SJCRH30 (cell line): ENCODE results near the gene GTPBP10. TPM values are rescaled to one million over a fixed set of nuclear protein-coding genes. Genes with fewer than 3 reads are reported as not detected.

Experiments used
- DNase-seq, 2 experiments: peaks; one replicate each; pipeline ENCODE4 v3.0.0-alpha.2; 2015 to 2020
- H3K27ac ChIP-seq: fragments of 250-450 bp; sonication (Bioruptor Pico); 2 replicates; pipeline ENCODE4 v1.5.1; 2020; ENCODE audit warnings: mild to moderate bottlenecking, moderate library complexity
- H3K27me3 ChIP-seq: fragments of 250-450 bp; sonication (Bioruptor Pico); 2 replicates; pipeline ENCODE4 v1.5.1; 2020; ENCODE audit warnings: mild to moderate bottlenecking, moderate library complexity
- H3K36me3 ChIP-seq: fragments of 250-450 bp; sonication (Bioruptor Pico); 2 replicates; pipeline ENCODE4 v1.5.1; 2020; ENCODE audit warnings: mild to moderate bottlenecking, moderate library complexity
- H3K4me1 ChIP-seq: fragments of 250-450 bp; sonication (Bioruptor Pico); 2 replicates; pipeline ENCODE4 v1.5.1; 2020; ENCODE audit warnings: mild to moderate bottlenecking, moderate library complexity
- H3K4me3 ChIP-seq: fragments of 250-450 bp; sonication (Bioruptor Pico); 2 replicates; pipeline ENCODE4 v1.5.1; 2020; ENCODE audit warnings: mild to moderate bottlenecking, moderate library complexity
- H3K9me3 ChIP-seq: fragments of 250-450 bp; sonication (Bioruptor Pico); replicated peaks from 2 replicates; pipeline ENCODE4 v1.5.1; 2020; ENCODE audit warnings: mild to moderate bottlenecking, moderate library complexity
- total RNA-seq: library from RNA; depleted of rRNA; stranded (reverse); fragments of >200 nt; shearing (Covaris generic); gene quantifications from 2 replicates; pipeline ENCODE4 v1.2.3, GENCODE V29; 2014; rRNA removed

The GTPBP10 gene, protein sequence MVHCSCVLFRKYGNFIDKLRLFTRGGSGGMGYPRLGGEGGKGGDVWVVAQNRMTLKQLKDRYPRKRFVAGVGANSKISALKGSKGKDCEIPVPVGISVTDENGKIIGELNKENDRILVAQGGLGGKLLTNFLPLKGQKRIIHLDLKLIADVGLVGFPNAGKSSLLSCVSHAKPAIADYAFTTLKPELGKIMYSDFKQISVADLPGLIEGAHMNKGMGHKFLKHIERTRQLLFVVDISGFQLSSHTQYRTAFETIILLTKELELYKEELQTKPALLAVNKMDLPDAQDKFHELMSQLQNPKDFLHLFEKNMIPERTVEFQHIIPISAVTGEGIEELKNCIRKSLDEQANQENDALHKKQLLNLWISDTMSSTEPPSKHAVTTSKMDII
- 22.4 and 25.1 TPM in 2 replicates for total RNA-seq

DNA sequence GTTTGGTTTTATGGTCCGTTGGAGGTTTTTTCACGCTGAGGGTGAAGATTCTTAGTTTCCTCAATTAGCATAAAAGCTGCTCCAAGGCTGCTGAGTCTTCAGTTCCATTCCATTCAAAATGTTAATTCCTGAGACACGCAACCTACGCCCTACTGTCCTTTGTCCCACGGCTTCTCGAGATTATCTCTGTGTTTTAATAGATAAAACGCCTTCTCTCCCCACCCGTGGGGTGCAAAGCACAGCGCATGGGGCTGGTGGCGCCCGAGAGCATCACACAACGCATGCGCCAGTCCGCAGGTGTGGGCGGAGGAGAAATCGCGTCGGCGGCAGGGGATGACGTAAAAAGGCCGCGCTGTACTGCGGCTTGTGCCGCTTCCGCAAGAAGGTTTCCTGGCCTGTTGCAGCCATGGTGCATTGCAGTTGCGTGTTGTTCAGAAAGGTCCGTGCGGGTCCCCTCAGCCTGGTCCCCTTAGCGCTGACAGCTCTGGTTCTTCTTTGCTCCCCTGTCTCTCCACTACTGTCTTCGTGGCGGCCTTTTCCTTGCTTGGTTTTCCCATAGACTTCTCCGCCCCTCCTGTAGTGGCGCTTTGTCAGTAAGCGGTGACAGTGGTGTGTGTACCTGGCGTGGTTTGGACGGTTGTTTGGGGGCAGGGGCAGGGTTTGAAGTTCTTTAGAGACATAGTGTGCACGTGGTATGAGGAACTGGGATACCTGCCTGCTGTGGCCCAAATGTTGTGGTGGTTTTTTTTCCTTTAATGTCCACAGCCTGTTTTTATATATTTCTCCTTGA is at the start of gene GTPBP10:
TSS of gene GTPBP10 (plus strand) at position 381 of the 790 bp plus-strand sequence. CDS start at position 407, 26 bp downstream.
- Histone ChIP-seq H3K27me3 (no peaks in the 10 kb centered on the region), H3K4me3 (peak within 1 kb of the TSS; percentile 89), H3K4me1 (no peaks in the 10 kb centered on the region), H3K9me3 (no peaks in the 10 kb centered on the region), H3K36me3 (no peaks in the 10 kb centered on the region), H3K27ac (peak within 1 kb of the TSS; percentile 74)
- peak; percentile 94 to 96 for DNase-seq

DNA sequence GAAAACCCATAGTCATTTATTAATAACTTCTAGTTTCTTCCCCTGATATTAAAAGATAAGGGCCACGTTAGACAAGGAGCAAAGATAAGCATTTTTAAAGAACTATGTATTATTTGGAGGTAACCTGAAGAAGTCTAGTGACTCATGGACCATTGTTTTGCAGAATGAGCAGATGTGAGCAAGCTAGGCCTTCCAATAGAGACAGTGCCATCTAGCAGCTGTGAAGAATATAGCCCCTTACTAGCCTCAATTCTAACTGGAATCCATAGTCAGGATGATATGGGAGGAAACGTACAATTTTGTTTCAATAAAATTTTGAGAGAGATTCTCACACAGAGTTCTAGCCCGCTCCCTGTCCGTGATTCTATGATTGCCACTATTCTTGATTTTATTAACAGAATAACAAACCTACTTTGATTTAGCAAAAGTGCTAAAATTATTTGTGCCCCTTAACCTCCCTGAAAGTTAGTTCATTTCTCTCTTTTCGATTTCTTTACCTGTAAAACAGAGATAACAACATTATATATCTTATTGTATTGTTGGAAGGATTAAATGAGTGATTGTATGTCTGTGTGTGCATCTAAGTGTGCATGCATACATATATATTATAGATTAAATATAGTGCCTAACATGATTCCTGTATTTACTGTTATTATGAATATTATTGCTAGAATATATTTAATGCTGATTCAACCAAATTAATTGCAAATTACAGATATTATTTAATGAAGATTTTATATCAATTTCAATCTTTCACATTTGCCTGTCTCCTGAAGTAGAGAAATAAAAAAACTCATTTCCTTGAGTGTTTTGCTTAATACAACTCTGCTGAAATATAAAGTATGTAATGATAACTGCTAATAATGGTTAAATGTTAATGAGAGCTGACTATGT is 48.1 kb upstream of the GTPBP10 start:
- no peaks in the 10 kb centered on the region for H3K36me3 ChIP-seq
- no peaks in the 10 kb centered on the region for H3K27me3 ChIP-seq
- peak in 1 of 2 experiments; percentile 62 for DNase-seq
- H3K4me3 ChIP-seq, result no peak overlapping the region
- no peak overlapping the region for H3K27ac ChIP-seq
- H3K4me1 ChIP-seq, result no peaks in the 10 kb centered on the region
- H3K9me3 ChIP-seq, result 0 out of 2 replicates have a peak, but pooled peaks cover 2% of the 10 kb centered on the region

DNA sequence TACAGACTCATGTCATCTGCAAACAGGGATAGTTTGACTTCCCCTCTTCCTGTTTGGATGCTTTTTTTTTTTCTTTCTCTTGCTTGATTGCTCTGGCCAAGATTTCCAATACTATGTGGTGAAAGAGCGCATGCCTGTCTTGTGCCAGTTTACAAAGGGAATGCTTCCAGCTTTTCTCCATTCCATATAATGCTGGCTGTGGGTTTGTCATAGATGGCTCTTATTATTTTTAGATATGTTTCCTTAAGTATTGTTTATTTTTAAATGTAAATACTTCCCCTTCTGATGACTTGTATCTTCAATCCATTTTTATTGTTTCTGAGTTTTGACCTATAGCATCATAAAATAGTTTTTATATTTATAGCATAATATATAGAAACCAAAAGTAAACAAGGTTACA is 43.3 kb upstream of the GTPBP10 start:
- Histone ChIP-seq H3K27ac (no peak overlapping the region), H3K36me3 (no peaks in the 10 kb centered on the region), H3K27me3 (no peaks in the 10 kb centered on the region), H3K4me1 (no peaks in the 10 kb centered on the region), H3K4me3 (no peak overlapping the region), H3K9me3 (no peaks in the 10 kb centered on the region)
- no peak for DNase-seq

GRCh38 chr7:90309872-90310271 is 36.6 kb upstream of the GTPBP10 start:
- H3K4me1 ChIP-seq, result no peaks in the 10 kb centered on the region
- no peak overlapping the region for H3K27ac ChIP-seq
- H3K27me3 ChIP-seq, result no peaks in the 10 kb centered on the region
- H3K36me3 ChIP-seq, result no peaks in the 10 kb centered on the region; the same call in 1 of the 2 replicates
- no peak overlapping the region for H3K4me3 ChIP-seq
- H3K9me3 ChIP-seq, result no peaks in the 10 kb centered on the region
- DNase-seq, result no peak

DNA sequence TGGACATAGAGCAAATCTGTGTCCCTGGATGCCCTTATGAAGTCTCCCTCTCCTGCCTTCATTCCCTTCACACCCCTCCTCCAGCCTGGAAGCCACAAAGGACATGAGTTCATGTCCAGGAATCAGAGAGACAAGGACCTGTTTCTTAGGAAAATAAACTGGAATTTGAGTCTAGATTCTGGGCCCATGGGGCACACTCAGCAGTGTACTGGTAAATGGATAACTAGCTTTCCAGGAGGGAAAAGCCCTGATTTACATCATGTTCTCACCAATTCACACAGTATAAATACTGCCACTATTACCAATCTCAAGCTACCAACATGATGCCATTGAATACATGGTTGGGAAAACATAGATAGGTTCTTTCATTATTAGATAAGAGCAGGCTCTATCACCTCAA is 35.3 kb upstream of the GTPBP10 start:
- H3K27me3 ChIP-seq, result no peaks in the 10 kb centered on the region
- no peak for DNase-seq
- no peaks in the 10 kb centered on the region; the same call in 1 of the 2 replicates for H3K36me3 ChIP-seq
- H3K4me1 ChIP-seq, result no peaks in the 10 kb centered on the region
- H3K9me3 ChIP-seq, result no peaks in the 10 kb centered on the region
- H3K4me3 ChIP-seq, result no peak overlapping the region
- no peak overlapping the region for H3K27ac ChIP-seq

DNA sequence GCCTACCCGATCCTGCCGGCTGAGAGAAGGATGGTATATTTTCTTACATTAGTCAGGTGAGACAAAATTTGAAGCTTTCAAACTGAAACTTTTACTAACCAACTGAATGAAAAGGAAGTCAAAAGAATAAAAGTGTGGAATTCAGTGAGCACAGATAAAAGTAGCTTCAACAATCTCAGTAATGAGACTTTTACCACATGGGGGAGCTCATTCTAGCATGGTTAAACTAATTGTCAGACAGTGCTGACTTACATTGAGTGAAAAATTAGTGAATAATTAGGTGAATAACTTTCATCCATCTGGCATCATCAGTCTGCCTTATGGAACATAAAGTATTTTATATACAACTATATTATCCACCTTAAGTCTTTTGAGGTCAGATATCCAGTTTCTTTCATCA is 33.8 kb upstream of the GTPBP10 start:
- H3K4me1 ChIP-seq, result no peaks in the 10 kb centered on the region
- no peaks in the 10 kb centered on the region; the same call in 1 of the 2 replicates for H3K36me3 ChIP-seq
- no peak overlapping the region for H3K4me3 ChIP-seq
- H3K27ac ChIP-seq, result no peak overlapping the region
- no peaks in the 10 kb centered on the region for H3K27me3 ChIP-seq
- no peak for DNase-seq
- H3K9me3 ChIP-seq, result no peaks in the 10 kb centered on the region

GRCh38 chr7:90313907-90314306 is 32.6 kb upstream of the GTPBP10 start:
- DNase-seq, result no peak
- Histone ChIP-seq H3K4me3 (no peak overlapping the region), H3K27ac (no peak overlapping the region), H3K36me3 (no peaks in the 10 kb centered on the region; the same call in 1 of the 2 replicates), H3K27me3 (no peaks in the 10 kb centered on the region), H3K4me1 (no peaks in the 10 kb centered on the region), H3K9me3 (no peaks in the 10 kb centered on the region)

- DNase-seq, result no peak
- H3K4me1 ChIP-seq, result no peaks in the 10 kb centered on the region
- no peak overlapping the region for H3K27ac ChIP-seq
- no peaks in the 10 kb centered on the region for H3K9me3 ChIP-seq
- no peak overlapping the region for H3K4me3 ChIP-seq
- H3K36me3 ChIP-seq, result no peaks in the 10 kb centered on the region
- H3K27me3 ChIP-seq, result no peaks in the 10 kb centered on the region
Measured at GRCh38 chr7:90320014-90320413, 26.5 kb upstream of the GTPBP10 start.

- H3K9me3 ChIP-seq, result no peaks in the 10 kb centered on the region
- no peaks in the 10 kb centered on the region for H3K4me1 ChIP-seq
- H3K27me3 ChIP-seq, result no peaks in the 10 kb centered on the region
- H3K36me3 ChIP-seq, result no peaks in the 10 kb centered on the region
- no peak overlapping the region for H3K4me3 ChIP-seq
- DNase-seq, result no peak
- no peak overlapping the region for H3K27ac ChIP-seq
Measured at GRCh38 chr7:90320418-90320800, 26.1 kb upstream of the GTPBP10 start.

GRCh38 chr7:90320801-90321494 is 25.6 kb upstream of the GTPBP10 start, which contains the start of gene FAM237B:
FAM237B (minus strand) TSS chr7:90321304; CDS start chr7:90319748, 1,556 bp downstream.
- no peaks in the 10 kb centered on the region for H3K36me3 ChIP-seq
- no peak within 1 kb of the TSS for H3K27ac ChIP-seq
- H3K4me1 ChIP-seq, result no peaks in the 10 kb centered on the region
- no peak within 1 kb of the TSS for H3K4me3 ChIP-seq
- no peaks in the 10 kb centered on the region for H3K27me3 ChIP-seq
- H3K9me3 ChIP-seq, result no peaks in the 10 kb centered on the region
- no peak for DNase-seq

- no peak overlapping the region for H3K27ac ChIP-seq
- no peaks in the 10 kb centered on the region for H3K9me3 ChIP-seq
- no peaks in the 10 kb centered on the region for H3K4me1 ChIP-seq
- no peak for DNase-seq
- no peaks in the 10 kb centered on the region for H3K36me3 ChIP-seq
- no peaks in the 10 kb centered on the region for H3K27me3 ChIP-seq
- H3K4me3 ChIP-seq, result no peak overlapping the region
Measured at GRCh38 chr7:90322837-90323236, 23.7 kb upstream of the GTPBP10 start.

DNA sequence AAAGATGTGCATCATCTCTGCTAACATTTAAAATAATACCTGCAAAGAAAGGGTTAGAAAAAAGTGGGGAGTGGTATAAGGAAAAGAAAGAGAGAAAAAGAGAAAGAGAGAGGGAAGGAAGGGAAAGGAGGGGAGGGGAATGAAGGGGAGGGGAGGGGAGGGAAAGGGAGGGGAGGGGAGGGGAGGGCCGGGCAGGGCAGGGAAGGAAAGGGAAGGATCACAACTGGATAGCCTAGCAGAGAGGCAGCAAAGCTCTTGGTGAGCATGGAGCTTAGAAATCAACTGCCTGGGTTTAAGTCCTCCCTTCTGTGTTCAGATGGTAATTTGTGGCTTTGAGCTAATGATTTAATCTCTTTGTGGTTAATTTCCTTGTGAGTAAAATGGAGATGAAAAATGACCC is 20.0 kb upstream of the GTPBP10 start:
- Histone ChIP-seq H3K9me3 (no peaks in the 10 kb centered on the region), H3K27ac (no peak overlapping the region), H3K36me3 (no peaks in the 10 kb centered on the region), H3K4me3 (no peak overlapping the region), H3K4me1 (no peaks in the 10 kb centered on the region), H3K27me3 (no peaks in the 10 kb centered on the region)
- no peak for DNase-seq

- Histone ChIP-seq H3K9me3 (no peaks in the 10 kb centered on the region), H3K27me3 (no peaks in the 10 kb centered on the region), H3K4me3 (no peak overlapping the region), H3K4me1 (no peaks in the 10 kb centered on the region), H3K27ac (no peak overlapping the region), H3K36me3 (no peaks in the 10 kb centered on the region)
- no peak for DNase-seq
Measured at GRCh38 chr7:90334193-90334843, 12.2 kb upstream of the GTPBP10 start.
